Measurements from ENCODE around the gene PIERCE2. TPM values are rescaled to one million over a fixed set of nuclear protein-coding genes. Genes with fewer than 3 reads are reported as not detected.
"Not testable (repeated sequence)": the region's sequence is repeated elsewhere in the genome, so short reads cannot be mapped to it uniquely, and the experiment has no call there.

Gene PIERCE2
- total RNA-seq, result 1 to 10 TPM; 1.2 to 4.5 TPM
- long read RNA-seq, result 0 reads

GRCh38 chr15:55408012-55408928 lies at the start of gene PIERCE2, which contains the start of gene CCPG1:
PIERCE2 (plus strand) TSS chr15:55408495; CDS start chr15:55408769, 274 bp downstream.
CCPG1 (minus strand) TSS chr15:55408359; CDS start chr15:55389424, 18,935 bp downstream.
- intact Hi-C loops (cut with DNase I), result no loop called here
- peak; percentile 98 to 99 for ATAC-seq
- DNase-seq, result peak; percentile 95

DNA sequence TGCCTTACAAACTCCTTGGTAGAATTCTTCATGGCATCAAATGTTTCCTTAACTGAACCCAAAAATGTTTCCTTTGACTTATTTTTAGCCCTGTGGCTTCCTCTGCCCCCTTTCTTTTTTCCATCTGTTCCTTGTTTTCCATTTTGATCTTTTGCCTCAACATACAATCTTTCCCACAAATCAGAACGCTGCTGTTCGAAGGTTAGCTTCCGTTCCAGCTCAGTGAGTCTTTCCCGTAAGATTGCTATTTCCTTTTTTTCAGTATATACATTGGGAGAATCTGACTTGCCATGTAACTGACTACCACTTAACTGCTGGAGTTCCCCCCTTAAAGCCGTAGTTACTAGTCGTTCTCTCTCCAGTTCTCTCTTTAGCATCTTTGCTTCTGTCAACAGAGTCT lies 48.0 kb upstream of the PIERCE2 start:
- no peak for DNase-seq
- no peak for ATAC-seq
- intact Hi-C loops (cut with DNase I), result no loop called here

DNA sequence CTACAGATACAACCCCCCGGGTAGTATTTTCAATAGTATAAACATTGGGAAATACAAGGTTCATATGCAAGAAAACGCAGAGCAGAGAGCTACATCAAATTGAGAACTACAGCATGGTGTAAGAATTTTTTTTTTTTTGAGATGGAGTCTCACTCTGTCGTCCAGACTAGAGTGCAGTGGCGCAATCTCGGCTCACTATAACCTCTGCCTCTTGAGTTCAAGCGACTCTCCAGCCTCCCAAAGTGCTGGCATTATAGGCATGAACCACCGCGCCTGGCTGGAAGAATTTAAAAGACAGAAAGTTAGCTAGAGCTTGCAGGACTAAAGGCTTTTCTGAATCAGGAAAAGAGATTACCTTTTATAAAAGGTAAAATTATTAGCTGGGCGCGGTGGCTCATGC lies 47.2 kb upstream of the PIERCE2 start:
- DNase-seq (no peak), ATAC-seq (no peak)
- intact Hi-C loops (cut with DNase I), result no loop called here

GRCh38 chr15:55362641-55363040 lies 45.7 kb upstream of the PIERCE2 start:
- DNase-seq, result no peak
- intact Hi-C loops (cut with DNase I), result no loop called here
- ATAC-seq, result no peak

GRCh38 chr15:55366981-55367380 lies 41.3 kb upstream of the PIERCE2 start:
- ATAC-seq, result no peak
- DNase-seq, result no peak
- intact Hi-C loops (cut with DNase I), result no loop called here

GRCh38 chr15:55372701-55373440 lies 35.4 kb upstream of the PIERCE2 start:
- DNase-seq (no peak), ATAC-seq (no peak)
- intact Hi-C loops (cut with DNase I), result no loop called here

- ATAC-seq (no peak), DNase-seq (no peak)
- intact Hi-C loops (cut with DNase I), result no loop called here
These were observed 29.2 kb upstream of the PIERCE2 start for GRCh38 chr15:55379095-55379494.

- DNase-seq (no peak), ATAC-seq (no peak)
- intact Hi-C loops (cut with DNase I), result no loop called here
These were observed 26.7 kb upstream of the PIERCE2 start for GRCh38 chr15:55381595-55381994.

DNA sequence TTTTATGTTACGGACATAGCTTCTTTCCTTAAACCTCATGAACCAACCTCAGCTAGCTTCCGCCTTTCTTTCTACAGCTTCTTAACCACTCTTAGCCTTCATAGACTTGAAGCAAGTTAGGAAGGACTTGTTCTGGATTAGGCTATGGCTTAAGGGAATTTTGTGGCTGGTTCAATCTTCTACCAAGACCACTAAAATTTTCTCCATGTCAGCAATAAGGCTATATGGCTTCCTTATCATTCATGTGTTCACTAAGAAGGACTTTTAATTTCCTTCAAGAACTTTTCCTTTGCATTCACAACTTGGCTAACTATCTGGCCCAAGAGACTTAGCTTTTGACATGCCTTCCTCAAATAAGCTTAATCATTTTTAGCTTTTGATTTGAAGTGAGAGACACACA lies 24.6 kb upstream of the PIERCE2 start:
- ATAC-seq (no peak), DNase-seq (no peak)
- intact Hi-C loops (cut with DNase I), result no loop called here

DNA sequence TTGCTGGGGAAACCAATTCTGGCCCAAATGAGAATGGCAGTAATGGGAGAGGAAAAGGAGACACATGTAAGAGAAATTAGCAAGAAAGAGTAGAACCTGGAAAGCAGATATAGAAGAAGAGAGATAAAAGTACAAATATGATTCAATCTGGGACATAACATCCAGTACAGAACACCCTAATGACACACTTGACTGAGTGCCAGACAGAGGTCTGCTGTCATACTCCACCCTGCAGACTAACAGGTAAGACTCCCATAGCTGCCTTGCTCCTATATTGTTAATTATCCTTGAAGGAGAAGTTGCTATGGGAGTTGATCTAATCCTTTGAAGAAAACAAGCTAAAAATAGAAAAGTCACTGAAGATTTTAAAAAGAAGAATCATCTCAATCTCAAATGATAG lies 21.3 kb upstream of the PIERCE2 start:
- DNase-seq (no peak), ATAC-seq (no peak)
- intact Hi-C loops (cut with DNase I), result no loop called here

GRCh38 chr15:55389264-55389607 lies 19.1 kb upstream of the PIERCE2 start:
- ATAC-seq (no peak), DNase-seq (no peak)
- intact Hi-C loops (cut with DNase I), result no loop called here

GRCh38 chr15:55394694-55395093 lies 13.6 kb upstream of the PIERCE2 start:
- DNase-seq, result no peak
- intact Hi-C loops (cut with DNase I), result no loop called here
- ATAC-seq, result no peak

DNA sequence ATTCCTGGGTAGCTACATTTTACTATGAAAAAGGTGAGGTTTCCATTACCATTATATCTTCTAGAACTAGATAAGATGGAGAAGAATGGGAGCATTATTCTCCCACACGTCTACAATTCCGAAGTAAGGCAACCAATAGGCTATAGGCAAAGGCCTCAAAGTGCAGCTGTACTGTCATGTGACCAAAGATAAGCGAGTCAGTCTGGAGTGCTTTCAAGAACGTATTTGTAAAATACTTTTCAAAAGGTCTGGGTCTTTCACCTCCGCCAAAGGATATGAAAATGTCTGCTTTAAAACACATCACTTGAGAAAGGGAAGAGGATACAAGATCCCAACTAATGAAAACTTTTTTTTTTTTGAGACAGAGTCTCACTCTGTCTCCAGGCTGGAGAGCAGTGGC lies 10.1 kb upstream of the PIERCE2 start:
- intact Hi-C loops (cut with DNase I), result no loop called here
- no peak for DNase-seq
- no peak for ATAC-seq

DNA sequence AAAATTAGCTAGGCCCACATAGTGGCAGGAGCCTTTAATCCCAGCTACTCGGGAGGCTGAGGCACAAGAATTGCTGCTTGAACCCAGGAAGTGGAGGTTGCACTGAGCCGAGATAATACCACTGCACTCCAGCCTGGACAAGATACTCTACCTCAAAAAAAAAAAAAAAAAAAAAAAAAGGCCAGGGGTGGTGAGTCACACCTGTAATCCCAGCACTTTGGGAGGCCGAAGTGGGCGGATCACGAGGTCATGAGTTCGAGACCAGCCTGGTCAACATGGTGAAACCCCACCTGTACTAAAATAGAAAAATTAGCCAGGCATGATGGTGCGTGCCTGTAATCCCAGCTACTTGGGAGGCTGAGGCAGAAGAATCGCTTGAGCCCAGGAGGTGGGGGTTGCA lies 8.2 kb upstream of the PIERCE2 start:
- intact Hi-C loops (cut with DNase I); ATAC-seq; DNase-seq: not testable (repeated sequence)

- ATAC-seq (no peak), DNase-seq (no peak)
- intact Hi-C loops (cut with DNase I), result no loop called here
These were observed 6.5 kb upstream of the PIERCE2 start for GRCh38 chr15:55401786-55402246.

DNA sequence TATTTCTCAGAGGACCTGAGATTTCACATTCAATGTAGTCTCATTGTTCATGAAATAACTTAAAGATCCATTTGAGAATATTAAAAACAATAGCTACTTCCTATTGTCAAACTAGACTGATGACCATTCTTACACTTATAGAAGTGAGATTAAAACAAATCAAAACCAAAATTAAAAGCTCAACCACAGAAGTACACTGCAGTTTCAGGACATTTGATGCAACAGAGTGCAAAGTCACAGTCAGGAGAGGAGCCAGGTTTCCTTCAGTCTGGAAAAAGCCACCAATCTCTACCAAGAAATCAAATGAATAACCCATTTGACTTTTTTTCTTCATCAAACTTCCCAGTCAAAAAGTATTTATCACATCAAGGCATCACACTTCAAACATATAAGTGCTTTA lies 5.6 kb upstream of the PIERCE2 start:
- DNase-seq, result no peak
- no peak for ATAC-seq
- intact Hi-C loops (cut with DNase I), result no loop called here

DNA sequence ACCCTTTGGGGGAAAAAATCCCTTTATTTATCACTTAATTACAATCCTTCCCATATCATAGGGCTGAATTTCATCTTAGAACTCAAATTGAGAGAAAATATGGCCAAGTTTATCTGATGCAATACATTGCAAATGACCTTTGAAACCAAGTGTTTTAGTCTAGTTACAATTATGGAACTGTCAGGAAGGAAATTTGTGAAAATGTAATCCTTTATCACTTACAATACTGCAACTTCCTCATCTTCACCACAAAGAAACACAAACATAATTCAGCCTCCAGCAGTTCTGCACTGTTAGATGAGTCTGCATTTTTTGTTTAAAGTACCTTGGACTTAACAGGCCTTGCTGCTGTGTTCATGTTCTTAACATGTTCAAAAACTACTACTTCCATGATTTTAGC lies 4.8 kb upstream of the PIERCE2 start:
- ATAC-seq, result no peak
- intact Hi-C loops (cut with DNase I), result no loop called here

DNA sequence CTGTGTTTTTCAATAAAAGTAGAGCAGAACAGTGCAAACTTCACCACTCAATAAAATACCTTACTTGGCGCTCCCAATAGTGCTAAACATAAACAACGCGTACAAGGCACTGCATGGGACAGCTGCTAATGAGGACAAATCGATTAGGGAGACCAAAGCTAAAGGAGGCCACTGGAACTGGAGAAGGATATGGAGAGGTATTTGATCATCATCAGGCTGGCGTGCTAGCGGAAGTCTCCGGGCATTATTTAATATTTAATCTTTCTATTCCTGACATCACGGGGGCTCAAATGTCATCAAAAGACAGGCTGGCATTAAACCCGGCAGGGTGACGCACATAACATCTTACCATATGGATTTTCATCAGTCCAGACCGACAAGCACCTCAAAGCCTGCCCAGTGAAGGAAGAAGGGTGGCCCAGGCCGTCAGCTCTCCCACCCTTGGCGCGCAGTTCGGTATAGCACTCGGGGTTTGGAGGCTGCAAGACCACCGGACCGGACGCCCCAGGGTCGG lies 740 bp upstream of the PIERCE2 start:
- ATAC-seq, result peak; percentile 0 to 2
- intact Hi-C loops (cut with DNase I), result no loop called here
- no peak for DNase-seq

More for the DNA sequence above, 4.8 kb upstream of the PIERCE2 start:
- no peak for DNase-seq

GRCh38 chr15:55408976-55409375 lies 681 bp downstream of the PIERCE2 start:
- intact Hi-C loops (cut with DNase I); ATAC-seq; DNase-seq: not testable (repeated sequence)

DNA sequence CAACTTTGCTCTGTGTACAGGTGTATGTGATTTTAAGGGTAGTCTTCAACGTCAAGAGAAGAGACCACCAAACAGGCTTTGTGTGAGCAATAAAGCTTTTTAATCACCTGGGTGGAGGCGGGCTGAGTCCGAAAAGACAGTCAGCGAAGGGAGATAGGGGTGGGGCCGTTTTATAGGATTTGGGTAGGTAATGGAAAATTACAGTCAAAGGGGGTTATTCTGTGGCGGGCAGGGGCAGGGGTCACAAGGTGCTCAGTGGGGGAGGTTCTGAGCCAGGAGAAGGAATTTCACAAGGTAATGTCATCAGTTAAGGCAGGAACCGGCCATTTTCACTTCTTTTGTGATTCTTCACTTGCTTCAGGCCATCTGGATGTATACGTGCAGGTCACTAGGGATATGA lies 9.4 kb downstream of the PIERCE2 start:
- ATAC-seq; DNase-seq; intact Hi-C loops (cut with DNase I): not testable (repeated sequence)

Data from left cardiac atrium (tissue), 4 donors.